Neural crest cell (in vitro differentiated cells): ENCODE measurements around the gene ARMCX2. TPM values are rescaled to one million over a fixed set of nuclear protein-coding genes. Genes with fewer than 3 reads are reported as not detected.
"Not testable (repeated sequence)": the region's sequence is repeated elsewhere in the genome, so short reads cannot be mapped to it uniquely, and the experiment has no call there.

Experiments used
- DNase-seq: peaks from one replicate; pipeline ENCODE4 v3.0.0; 2021; ENCODE audit warnings: low read depth, mixed read lengths, low spot score
- H3K27ac Mint-ChIP-seq: one replicate; pipeline ENCODE4 v1.8.0; 2021; ENCODE audit warnings: mild to moderate bottlenecking, mixed read lengths; ENCODE audit not compliant: unreplicated experiment
- H3K27me3 Mint-ChIP-seq: 2 replicates; pipeline ENCODE4 v1.8.0; 2021; ENCODE audit warnings: low read depth, mild to moderate bottlenecking, mixed read lengths
- H3K36me3 Mint-ChIP-seq: 2 replicates; pipeline ENCODE4 v1.8.0; 2021; ENCODE audit warnings: low read depth, mild to moderate bottlenecking, mixed read lengths
- H3K4me1 Mint-ChIP-seq: 2 replicates; pipeline ENCODE4 v1.8.0; 2021; ENCODE audit warnings: mixed read lengths
- H3K4me3 Mint-ChIP-seq: one replicate; pipeline ENCODE4 v1.8.0; 2021; ENCODE audit warnings: mild to moderate bottlenecking, mixed read lengths
- H3K9me3 Mint-ChIP-seq: 2 replicates; pipeline ENCODE4 v1.8.0; 2021; ENCODE audit warnings: mixed read lengths
- CTCF ChIP-seq: fragments of 200-600 bp; sonication (generic); conservative IDR thresholded peaks from 2 replicates; pipeline ENCODE4 v1.5.0; 2021; ENCODE audit warnings: antibody characterized with exemption, mild to moderate bottlenecking
- total RNA-seq: library from RNA; stranded (reverse); gene quantifications from 2 replicates; pipeline ENCODE4 v1.2.1, GENCODE V29; 2021

Gene ARMCX2
- total RNA-seq, 1 donor from 2014 or later, result 79.9 TPM

GRCh38 chrX:101658661-101659491 is 774 bp downstream of the ARMCX2 start:
- peaks cover 7% of the 10 kb centered on the region for H3K9me3 Mint-ChIP-seq
- no peaks in the 10 kb centered on the region for H3K27me3 Mint-ChIP-seq
- TF ChIP-seq CTCF, result no peak
- peak overlapping the region; percentile 93 for H3K4me3 Mint-ChIP-seq
- H3K36me3 Mint-ChIP-seq, result no peaks in the 10 kb centered on the region
- H3K4me1 Mint-ChIP-seq, result peaks cover 15% of the 10 kb centered on the region
- DNase-seq, result peak; percentile 45
- H3K27ac Mint-ChIP-seq, result no peak overlapping the region

- no peak overlapping the region for H3K27ac Mint-ChIP-seq
- TF ChIP-seq CTCF, result no peak
- DNase-seq, result no peak
- no peaks in the 10 kb centered on the region for H3K36me3 Mint-ChIP-seq
- H3K27me3 Mint-ChIP-seq, result no peaks in the 10 kb centered on the region
- peaks cover 3% of the 10 kb centered on the region for H3K9me3 Mint-ChIP-seq
- peaks cover 15% of the 10 kb centered on the region for H3K4me1 Mint-ChIP-seq
- no peak overlapping the region for H3K4me3 Mint-ChIP-seq
Measured at GRCh38 chrX:101657495-101657894, 2.2 kb downstream of the ARMCX2 start.

- no peaks in the 10 kb centered on the region for H3K27me3 Mint-ChIP-seq
- H3K4me1 Mint-ChIP-seq, result peaks cover 15% of the 10 kb centered on the region
- no peaks in the 10 kb centered on the region for H3K36me3 Mint-ChIP-seq
- peaks cover 3% of the 10 kb centered on the region for H3K9me3 Mint-ChIP-seq
- DNase-seq, result no peak
- no peak overlapping the region for H3K4me3 Mint-ChIP-seq
- TF ChIP-seq CTCF, result no peak
- H3K27ac Mint-ChIP-seq, result no peak overlapping the region
Measured at GRCh38 chrX:101656817-101657216, 2.8 kb downstream of the ARMCX2 start.

GRCh38 chrX:101655534-101655933 is 4.1 kb downstream of the ARMCX2 start:
- Mint-ChIP-seq H3K9me3 (peaks cover 3% of the 10 kb centered on the region), H3K27ac (no peak overlapping the region), H3K4me1 (peaks cover 15% of the 10 kb centered on the region), H3K27me3 (no peaks in the 10 kb centered on the region), H3K4me3 (no peak overlapping the region), H3K36me3 (no peaks in the 10 kb centered on the region)
- TF ChIP-seq CTCF, result no peak
- DNase-seq, result no peak

GRCh38 chrX:101647716-101648115 is 11.9 kb downstream of the ARMCX2 start:
- H3K36me3 Mint-ChIP-seq, H3K9me3 Mint-ChIP-seq, H3K4me1 Mint-ChIP-seq, H3K27ac Mint-ChIP-seq, H3K27me3 Mint-ChIP-seq, H3K4me3 Mint-ChIP-seq, DNase-seq: not testable (repeated sequence)

GRCh38 chrX:101642093-101642492 is 17.6 kb downstream of the ARMCX2 start:
- no peak for DNase-seq
- no peak for TF ChIP-seq CTCF
- no peak overlapping the region for H3K4me3 Mint-ChIP-seq
- peaks cover 2% of the 10 kb centered on the region for H3K9me3 Mint-ChIP-seq
- no peaks in the 10 kb centered on the region for H3K36me3 Mint-ChIP-seq
- no peaks in the 10 kb centered on the region for H3K27me3 Mint-ChIP-seq
- no peaks in the 10 kb centered on the region for H3K4me1 Mint-ChIP-seq
- no peak overlapping the region for H3K27ac Mint-ChIP-seq
